ENCODE measurements around the gene ERAL1.
"Not testable (repeated sequence)": the region's sequence is repeated elsewhere in the genome, so short reads cannot be mapped to it uniquely, and the experiment has no call there.

ERAL1 gene

GRCh38 chr17:28839221-28839620, 15.6 kb upstream of the ERAL1 start:
- TF ChIP-seq CTCF (conservative IDR thresholded peaks at IDR 0.05; ENCODE audit: low read length), result no peak
- DNase-seq (ENCODE audit: low read depth), result no peak
- no peak overlapping the region for H3K4me3 ChIP-seq (ENCODE audit: low read length)

DNA sequence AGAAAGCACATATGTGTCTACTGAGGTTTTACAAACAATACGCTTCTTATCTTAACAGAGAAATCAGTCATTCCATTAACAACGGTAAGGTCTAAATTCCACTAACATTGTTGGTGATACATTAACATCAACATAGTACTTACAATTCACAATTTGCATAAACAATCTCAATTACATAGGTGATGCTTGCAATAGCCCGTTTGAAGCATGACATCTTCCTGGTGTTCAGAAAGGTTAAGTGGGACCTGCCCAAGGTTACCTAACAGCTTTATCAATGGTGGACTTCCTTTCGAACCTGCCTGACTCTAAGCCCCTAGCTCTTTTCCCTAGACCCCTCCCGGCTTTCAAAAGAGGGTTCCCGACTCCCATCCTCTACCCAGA, 12.9 kb upstream of the ERAL1 start:
- no peak for DNase-seq (ENCODE audit: low read depth)
- TF ChIP-seq CTCF (conservative IDR thresholded peaks at IDR 0.05; ENCODE audit: low read length), result no peak
- H3K4me3 ChIP-seq (ENCODE audit: low read length), result peak overlapping the region; percentile 93

GRCh38 chr17:28842282-28843012, 12.4 kb upstream of the ERAL1 start, which contains the start of gene FAM222B:
FAM222B (minus strand) TSS chr17:28842790; CDS start chr17:28766667, 76,123 bp downstream.
- peak; percentile 73 for DNase-seq (ENCODE audit: low read depth)

GRCh38 chr17:28843816-28844148, 11.0 kb upstream of the ERAL1 start:
- no peak for DNase-seq (ENCODE audit: low read depth)
- no peak overlapping the region for H3K4me3 ChIP-seq (ENCODE audit: low read length)
- TF ChIP-seq CTCF (conservative IDR thresholded peaks at IDR 0.05; ENCODE audit: low read length), result no peak

More at GRCh38 chr17:28842282-28843012, 12.4 kb upstream of the ERAL1 start, which contains the start of gene FAM222B:
- peak within 1 kb of the TSS; percentile 93 for H3K4me3 ChIP-seq (ENCODE audit: low read length)
- no peak for TF ChIP-seq CTCF (conservative IDR thresholded peaks at IDR 0.05; ENCODE audit: low read length)

DNA sequence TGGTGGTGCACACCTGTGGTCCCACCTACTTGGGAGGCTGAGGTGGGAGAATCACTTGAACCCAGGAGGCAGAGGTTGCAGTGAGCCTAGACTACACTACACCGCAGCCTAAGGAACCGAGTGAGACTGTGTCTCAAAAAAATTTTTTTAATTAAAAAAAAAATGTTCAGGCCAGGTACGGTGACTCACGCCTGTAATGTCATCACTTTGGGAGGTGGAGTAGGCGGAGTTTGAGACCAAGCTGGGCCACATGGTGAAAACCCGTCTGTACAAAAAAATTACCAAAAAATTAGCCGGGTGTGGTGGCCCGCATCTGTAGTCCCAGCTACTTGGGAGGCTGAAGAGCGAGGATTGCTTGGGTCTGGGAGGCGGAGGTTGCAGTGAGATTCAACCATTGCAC, 8.6 kb upstream of the ERAL1 start:
- no peak overlapping the region for H3K4me3 ChIP-seq (ENCODE audit: low read length)
- TF ChIP-seq CTCF (conservative IDR thresholded peaks at IDR 0.05; ENCODE audit: low read length), result no peak
- DNase-seq (ENCODE audit: low read depth), result no peak

DNA sequence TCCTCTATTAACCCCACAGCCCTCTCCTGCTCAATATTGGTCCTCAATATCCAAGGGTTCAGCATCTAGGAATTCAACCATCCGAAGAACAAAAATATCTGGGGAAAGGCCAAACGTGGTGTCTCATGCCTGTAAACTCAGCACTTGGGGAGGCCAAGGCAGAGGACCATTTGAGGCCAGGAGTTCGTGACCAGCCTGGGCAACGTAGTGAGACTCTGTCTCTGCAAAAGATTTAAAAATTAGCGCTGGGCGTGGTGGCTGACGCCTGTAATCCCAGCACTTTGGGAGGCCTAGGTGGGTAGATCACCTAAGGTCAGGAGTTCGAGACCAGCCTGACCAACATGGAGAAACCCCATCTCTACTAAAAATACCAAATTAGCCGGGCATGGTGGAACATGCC, 8.1 kb upstream of the ERAL1 start:
- H3K4me3 ChIP-seq (ENCODE audit: low read length); DNase-seq (ENCODE audit: low read depth): not testable (repeated sequence)

DNA sequence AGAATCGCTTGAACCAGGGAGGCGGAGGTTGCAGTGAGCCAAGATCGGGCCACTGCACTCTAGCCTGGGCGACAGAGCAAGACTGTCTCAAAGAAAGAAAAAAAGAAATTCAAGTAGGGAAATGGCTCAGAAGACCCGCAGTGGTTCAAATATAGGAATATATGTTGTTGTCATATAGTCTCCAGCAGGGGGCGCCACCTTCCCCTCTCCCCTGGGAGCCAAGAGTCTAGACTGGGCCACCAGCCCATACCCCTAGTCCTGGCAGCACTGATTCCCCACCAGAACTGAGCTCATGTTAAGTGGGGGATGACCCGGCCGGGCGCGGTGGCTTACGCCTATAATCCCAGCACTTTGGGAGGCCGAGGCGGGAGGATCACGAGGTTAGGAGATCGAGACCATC, 6.1 kb upstream of the ERAL1 start:
- TF ChIP-seq CTCF (conservative IDR thresholded peaks at IDR 0.05; ENCODE audit: low read length), result peak; percentile 24
- not testable (repeated sequence) for DNase-seq (ENCODE audit: low read depth); H3K4me3 ChIP-seq (ENCODE audit: low read length)

All from AG10803 (cell line).